K562 (cell line): ENCODE data around the gene FOSL2. TPM values are rescaled to one million over a fixed set of nuclear protein-coding genes. Genes with fewer than 3 reads are reported as not detected.
A peak's percentile ranks its signal among the peaks of the same experiment; 100 is the strongest.

Source experiments
- ADNP ChIP-seq: fragments of 200-800 bp; sonication (Bioruptor generic); IDR thresholded peaks from 2 replicates; pipeline ENCODE4 v1.6.1; 2016; ENCODE audit warnings: missing genetic modification characterization, missing compliant biosample characterization
- ARNT ChIP-seq, 2 experiments: fragments of 450-650 bp; IDR thresholded peaks; 2 replicates each; pipeline ENCODE4 v1.6.1; 2016; ENCODE audit warnings: mild to moderate bottlenecking in 1 of 2
- ATF3 ChIP-seq, 2 experiments: fragments of 450-650 bp in 1 of 2; sonication (generic) in 1 of 2; formaldehyde crosslinking in 1 of 2; IDR thresholded peaks in 1 of 2; conservative IDR thresholded peaks in 1 of 2; 2 replicates each; pipeline versions ENCODE4 v1.6.1 to v1.8.1; 2016 to 2023; ENCODE audit warnings: mild to moderate bottlenecking in 2 of 2, moderate library complexity in 2 of 2, inconsistent platforms in 1 of 2, missing genetic modification reagents in 1 of 2
- BACH1 ChIP-seq: fragments of 200-800 bp; sonication (Bioruptor generic); IDR thresholded peaks from 2 replicates; pipeline ENCODE4 v1.6.1; 2016; ENCODE audit warnings: missing genetic modification characterization, missing compliant biosample characterization
- BRCA1 ChIP-seq, 2 experiments: fragments of 450-650 bp in 1 of 2; sonication (generic) in 1 of 2; formaldehyde crosslinking in 1 of 2; IDR thresholded peaks; 2 replicates each; pipeline versions ENCODE4 v1.5.0 to v1.6.1; 2017 to 2020; ENCODE audit warnings: mild to moderate bottlenecking in 1 of 2, missing genetic modification reagents in 1 of 2
- CHAMP1 ChIP-seq: fragments of 450-650 bp; IDR thresholded peaks from 2 replicates; pipeline ENCODE4 v1.6.1; 2016; ENCODE audit warnings: mild to moderate bottlenecking
- EWSR1 ChIP-seq: fragments of 450-650 bp; IDR thresholded peaks from 2 replicates; pipeline ENCODE4 v1.6.1; 2018; ENCODE audit warnings: borderline replicate concordance, mild to moderate bottlenecking, low read depth, moderate library complexity; ENCODE audit not compliant: partially characterized antibody
- FOXK1 ChIP-seq: sonication (generic); formaldehyde crosslinking; IDR thresholded peaks from 2 replicates; pipeline ENCODE4 v1.8.0; 2022; ENCODE audit warnings: missing genetic modification reagents, mild to moderate bottlenecking, borderline replicate concordance
- KAT8 ChIP-seq: fragments of 450-650 bp; IDR thresholded peaks from 2 replicates; pipeline ENCODE4 v1.6.1; 2016; ENCODE audit warnings: low read depth, mild to moderate bottlenecking
- MAZ ChIP-seq, 2 experiments: fragments of 450-650 bp in 1 of 2; sonication (generic) in 1 of 2; formaldehyde crosslinking; IDR thresholded peaks in 1 of 2; conservative IDR thresholded peaks in 1 of 2; 2 replicates each; pipeline versions ENCODE4 v1.4.0 to v1.5.0; 2020; ENCODE audit warnings: mild to moderate bottlenecking in 1 of 2, missing genetic modification reagents in 1 of 2
- MED1 ChIP-seq: sonication (generic); formaldehyde crosslinking; IDR thresholded peaks from 2 replicates; pipeline ENCODE4 v1.8.1; 2023; ENCODE audit warnings: missing genetic modification reagents, borderline replicate concordance
- NUFIP1 ChIP-seq: fragments of 450-650 bp; IDR thresholded peaks from 2 replicates; pipeline ENCODE4 v1.6.1; 2018; ENCODE audit not compliant: partially characterized antibody
- PKNOX1 ChIP-seq: fragments of 450-650 bp; IDR thresholded peaks from 2 replicates; pipeline ENCODE4 v1.6.1; 2016
- POLR3G ChIP-seq: IDR thresholded peaks from 2 replicates; pipeline ENCODE4 v1.6.1; 2011; ENCODE audit not compliant: insufficient read length, insufficient replicate concordance; ENCODE audit errors: extremely low read depth
- RCOR1 ChIP-seq, 2 experiments: IDR thresholded peaks; 2 replicates each; pipeline ENCODE4 v1.6.1; 2012; ENCODE audit warnings: low read depth in 2 of 2, low read length in 2 of 2, borderline replicate concordance in 1 of 2, improper control_type of control experiment in 1 of 2
- SFPQ ChIP-seq: fragments of 200-400 bp; formaldehyde crosslinking; IDR thresholded peaks from 2 replicates; pipeline ENCODE4 v1.6.1; 2017; ENCODE audit warnings: mild to moderate bottlenecking, low read depth, low read length, moderate library complexity
- XRCC5 ChIP-seq: fragments of 200-400 bp; formaldehyde crosslinking; IDR thresholded peaks from 2 replicates; pipeline ENCODE4 v1.6.1; 2017; ENCODE audit warnings: low read depth, mild to moderate bottlenecking, low read length
- ZNF436 ChIP-seq: fragments of 250-450, 450-650 bp; sonication (Bioruptor Pico); formaldehyde crosslinking; IDR thresholded peaks from 2 replicates; pipeline ENCODE4 v1.7.0; 2020; ENCODE audit warnings: mild to moderate bottlenecking
- ZNF699 ChIP-seq: fragments of 250-450 bp; sonication (Bioruptor Pico); IDR thresholded peaks from 2 replicates; pipeline ENCODE4 v1.8.0; 2021; ENCODE audit warnings: mild to moderate bottlenecking, moderate library complexity; ENCODE audit not compliant: insufficient replicate concordance
- polyA plus RNA-seq, 8 experiments: library from polyadenylated mRNA; depleted of rRNA in 4 of 8; stranded (reverse) in 5 of 8; unstranded in 3 of 8; fragments of >200 nt; fragmentation: Nextera tagmentation in 2 of 8; fragmentation: Illumina TruSeq in 1 of 8; extraction: Ambion mirVana in 2 of 8; extraction: Trizol in 1 of 8; gene quantifications; 2 replicates each; pipeline versions ENCODE4 v1.2.1 to v1.2.3, GENCODE V29; 2011 to 2014; ENCODE audit warnings: inconsistent platforms in 1 of 8, missing spikeins in 1 of 8
- total RNA-seq, 7 experiments: library from RNA; depleted of rRNA in 6 of 7; stranded (reverse); fragments of >200 nt in 6 of 7; fragmentation: Illumina TruSeq in 2 of 7; extraction: Trizol in 2 of 7; gene quantifications; 2 replicates each; pipeline versions ENCODE4 v1.2.1 to v1.2.3, GENCODE V29; 2011 to 2021; ENCODE audit warnings: low replicate concordance in 1 of 7

Gene FOSL2
- total and polyA plus RNA-seq, 9 of the 15 experiments (the other 6 are each of a cell fraction or from before 2014, with no cell fraction given): 0.04 to 2.9 (median 0.80) TPM

GRCh38 chr2:28359222-28360057, 33.2 kb upstream of the FOSL2 start (continued):
- TF ChIP-seq SFPQ: no peak
- TF ChIP-seq ZNF436 (CRISPR knock-in tag): no peak
- peak; percentile 71; the same call in 1 of the 2 replicates for TF ChIP-seq BACH1 (tag)
- TF ChIP-seq ZNF699: no peak
- no peak for TF ChIP-seq MED1 (CRISPR knock-in tag)
- peak in 1 of 2 experiments; percentile 89; a peak in 2 of 4 replicates for TF ChIP-seq RCOR1 (IDR thresholded peaks at IDR 0.05; ENCODE audit: borderline replicate concordance in 1 of 2, low read depth in 2 of 2, low read length in 2 of 2)
- no peak for TF ChIP-seq EWSR1
- TF ChIP-seq ARNT (IDR thresholded peaks at IDR 0.05): no peak
- peak; percentile 99 for TF ChIP-seq ATF3 (IDR thresholded peaks at IDR 0.05)
- TF ChIP-seq ATF3 (CRISPR knock-in tag; conservative IDR thresholded peaks at IDR 0.05): peak; percentile 91
- TF ChIP-seq POLR3G: no peak
- no peak for TF ChIP-seq NUFIP1
- TF ChIP-seq ADNP (tag): no peak
- no peak for TF ChIP-seq KAT8
- no peak for TF ChIP-seq FOXK1 (CRISPR knock-in tag)
- peak; percentile 51 to 58; a peak in 1 of 4 replicates for TF ChIP-seq MAZ (CRISPR knock-in tag; conservative IDR thresholded peaks at IDR 0.05 in 1 of 2, IDR thresholded peaks at IDR 0.05 in 1 of 2)
- peak; percentile 38 for TF ChIP-seq PKNOX1
- no peak for TF ChIP-seq XRCC5
- no peak for TF ChIP-seq BRCA1 (IDR thresholded peaks at IDR 0.05)
- TF ChIP-seq BRCA1 (CRISPR knock-in tag; IDR thresholded peaks at IDR 0.05): no peak
- no peak for TF ChIP-seq CHAMP1
